Hair follicular keratinocyte (primary cell): Measurements from ENCODE around the gene ZNF20. TPM values are rescaled to one million over a fixed set of nuclear protein-coding genes. Genes with fewer than 3 reads are reported as not detected.

Experiments
- total RNA-seq: library from RNA; depleted of rRNA; stranded (reverse); fragments of >200 nt; gene quantifications from 2 replicates; pipeline ENCODE4 v1.2.3, GENCODE V29; 2015

ZNF20 gene
- 0.61 and 3.0 TPM in 2 replicates for total RNA-seq

DNA sequence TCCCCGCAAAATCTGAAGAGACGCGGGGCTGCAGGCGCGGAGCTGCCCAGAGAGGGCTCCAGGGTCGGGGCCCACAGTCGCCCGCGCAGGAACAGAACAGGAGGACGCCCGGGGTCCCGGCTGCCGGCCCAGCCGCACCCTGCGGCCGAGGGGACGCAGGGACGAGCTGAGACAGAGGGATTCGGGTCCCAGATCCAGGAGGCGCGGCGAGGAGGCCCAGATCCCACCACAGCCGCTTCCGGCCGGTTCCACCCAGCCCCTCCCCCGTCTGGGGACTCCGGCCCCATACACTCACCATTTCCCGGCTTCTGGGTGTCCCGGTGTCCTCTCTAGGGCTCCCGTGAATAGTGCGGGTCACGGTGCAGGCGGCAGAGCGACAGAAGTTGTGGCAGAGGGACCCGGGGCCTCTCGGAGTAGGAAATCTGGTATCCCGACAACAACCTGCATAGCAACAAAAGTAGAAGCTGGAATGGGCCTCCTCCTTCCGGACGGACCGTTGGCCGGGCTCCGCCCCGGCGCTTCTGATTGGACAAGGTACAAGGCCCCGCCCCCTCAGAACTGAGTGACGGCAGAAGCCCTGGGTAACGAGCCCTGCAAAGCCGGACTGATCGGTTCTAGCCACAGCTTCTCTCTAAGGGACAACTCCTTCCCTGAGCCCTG, at the start of gene ZNF20:
Gene ZNF20 (minus strand): TSS at position 466 of the 660 bp plus-strand sequence. CDS start 168 bp downstream, at position 298.

GRCh38 chr19:12162882-12163806, 23.0 kb upstream of the ZNF20 start, which contains the start of gene ZNF136:
Gene ZNF136, plus strand, starts transcription at chr19:12163096. Its CDS starts 108 bp downstream, at chr19:12163204.

GRCh38 chr19:12156223-12157058, 16.3 kb upstream of the ZNF20 start, which contains the start of gene ZNF625:
Gene ZNF625, minus strand, starts transcription at chr19:12156734. Its CDS starts 176 bp downstream, at chr19:12156558.

Other genes starting within 250 kb of the ZNF20 start
- 3.2 and 5.9 TPM in 2 replicates for gene ZNF700, start 215.2 kb downstream of the ZNF20 start, total RNA-seq
- gene ZNF763, start 175.3 kb downstream of the ZNF20 start, total RNA-seq, result 0.61 and 0.78 TPM in 2 replicates
- 0.99 and 2.1 TPM in 2 replicates for gene ZNF433, start 104.7 kb downstream of the ZNF20 start, total RNA-seq
- gene ZNF878, start 87.4 kb downstream of the ZNF20 start, total RNA-seq, result 0.30 TPM in 1 of 2 replicates, not detected in the other
- gene ZNF844, start 75.6 kb downstream of the ZNF20 start, total RNA-seq, result 0.30 and 0.78 TPM in 2 replicates
- gene ZNF625, start 16.4 kb upstream of the ZNF20 start, total RNA-seq, result 1.7 and 3.1 TPM in 2 replicates
- gene ZNF136, start 22.7 kb upstream of the ZNF20 start, total RNA-seq, result 1.8 and 2.7 TPM in 2 replicates
- 3.2 and 5.1 TPM in 2 replicates for gene ZNF44, start 154.5 kb upstream of the ZNF20 start, total RNA-seq
- 2.5 and 4.5 TPM in 2 replicates for gene ZNF563, start 193.3 kb upstream of the ZNF20 start, total RNA-seq
- gene ZNF442, start 225.3 kb upstream of the ZNF20 start, total RNA-seq, result 0.61 and 2.9 TPM in 2 replicates